Skeletal muscle cell (primary cell): ENCODE results near the gene CLTB.

Source experiments
- DNase-seq: peaks from one replicate; pipeline ENCODE4 v3.0.0-alpha.2; 2010; ENCODE audit warnings: low read depth
- H3K4me3 ChIP-seq: 2 replicates; pipeline ENCODE4 v1.5.1; 2011; ENCODE audit warnings: low read depth, mild to moderate bottlenecking, control low read depth, low read length, moderate library complexity

CLTB gene

GRCh38 chr5:176407456-176408251, 8.7 kb downstream of the CLTB start:
- DNase-seq = no peak
- H3K4me3 ChIP-seq = no peak overlapping the region

- no peak overlapping the region for H3K4me3 ChIP-seq
Observed at GRCh38 chr5:176406436-176407052, 9.8 kb downstream of the CLTB start.

GRCh38 chr5:176405656-176406435, 10.5 kb downstream of the CLTB start:
- no peak overlapping the region for H3K4me3 ChIP-seq
- DNase-seq = no peak

More at GRCh38 chr5:176406436-176407052, 9.8 kb downstream of the CLTB start:
- no peak for DNase-seq

- no peak for DNase-seq
- H3K4me3 ChIP-seq = no peak overlapping the region
Observed at GRCh38 chr5:176401281-176402205, 14.8 kb downstream of the CLTB start.

GRCh38 chr5:176400382-176401156, 15.8 kb downstream of the CLTB start:
- H3K4me3 ChIP-seq = no peak overlapping the region
- no peak for DNase-seq

- no peak for DNase-seq
- no peak overlapping the region for H3K4me3 ChIP-seq
Observed at GRCh38 chr5:176397736-176398420, 18.5 kb downstream of the CLTB start.

- no peak overlapping the region for H3K4me3 ChIP-seq
- no peak for DNase-seq
Observed at GRCh38 chr5:176396330-176396729, 20.0 kb downstream of the CLTB start.

- no peak overlapping the region for H3K4me3 ChIP-seq
- no peak for DNase-seq
Observed at GRCh38 chr5:176394881-176395675, 21.3 kb downstream of the CLTB start.

- no peak for DNase-seq
- no peak overlapping the region for H3K4me3 ChIP-seq
Observed at GRCh38 chr5:176394096-176394495, 22.2 kb downstream of the CLTB start.

- DNase-seq = no peak
- no peak overlapping the region for H3K4me3 ChIP-seq
Observed at GRCh38 chr5:176392526-176392925, 23.8 kb downstream of the CLTB start.

- no peak for DNase-seq
- no peak overlapping the region for H3K4me3 ChIP-seq
Observed at GRCh38 chr5:176391999-176392398, 24.3 kb downstream of the CLTB start.

- no peak overlapping the region for H3K4me3 ChIP-seq
- no peak for DNase-seq
Observed at GRCh38 chr5:176391479-176391878, 24.9 kb downstream of the CLTB start.

- no peak for DNase-seq
- H3K4me3 ChIP-seq = peak overlapping the region; percentile 83
Observed at GRCh38 chr5:176389135-176390123, 26.9 kb downstream of the CLTB start.

- peak within 1 kb of the TSS; percentile 83 for H3K4me3 ChIP-seq
- DNase-seq = peak; percentile 94
Observed at GRCh38 chr5:176388444-176389134, 27.8 kb downstream of the CLTB start, which contains the start of the genes HIGD2A and NOP16. Gene HIGD2A (plus strand): TSS chr5:176388751. CDS start chr5:176388820, 69 bp downstream. Gene NOP16 (minus strand): TSS chr5:176388598. CDS start chr5:176388539, 59 bp downstream.

GRCh38 chr5:176388003-176388443, 28.3 kb downstream of the CLTB start:
- no peak for DNase-seq
- peak overlapping the region; percentile 83 for H3K4me3 ChIP-seq
